Colonic mucosa (tissue), 4 donors: ENCODE data around the gene HEXIM1. TPM values are rescaled to one million over a fixed set of nuclear protein-coding genes. Genes with fewer than 3 reads are reported as not detected.

Experiments
- DNase-seq: peaks from one replicate; pipeline ENCODE4 v3.0.0-alpha.2; 2020
- H3K27ac ChIP-seq: fragments of 200-600 bp; one replicate; pipeline ENCODE4 v1.8.0; 2021
- H3K27me3 ChIP-seq: fragments of 200-600 bp; one replicate; pipeline ENCODE4 v1.8.0; 2021
- H3K36me3 ChIP-seq: fragments of 200-600 bp; one replicate; pipeline ENCODE4 v1.8.0; 2021
- H3K4me1 ChIP-seq: fragments of 200-600 bp; one replicate; pipeline ENCODE4 v1.8.0; 2021; ENCODE audit warnings: mild to moderate bottlenecking
- H3K4me3 ChIP-seq: fragments of 200-600 bp; one replicate; pipeline ENCODE4 v1.8.0; 2021
- H3K9ac ChIP-seq, 2 donors: one replicate each; pipeline ENCODE4 v1.7.0; 2013; ENCODE audit warnings: control low read depth in 2 of 2, low read depth in 2 of 2, low read length in 2 of 2
- H3K9me3 ChIP-seq: fragments of 200-600 bp; one replicate; pipeline ENCODE4 v1.8.0; 2021
- CTCF ChIP-seq: fragments of 200-600 bp; IDR thresholded peaks from one replicate; pipeline ENCODE4 v1.8.0; 2022; ENCODE audit warnings: antibody characterized with exemption, mild to moderate bottlenecking
- intact Hi-C: fragments of 100-400 bp; cut with DNase I; formaldehyde crosslinking; loops from one replicate; pipeline ENCODE4 v1.14.1; 2022
- total RNA-seq, 2 donors: library from RNA; stranded (reverse); fragmentation: NEBNext Ultra II Directional in 1 of 2; extraction: Animal tissue kit (Norgen Biotek cat#: 25700) in 1 of 2; gene quantifications; one replicate each; pipeline ENCODE4 v1.2.1, GENCODE V29; 2021
- donor health status: healthy.
- donor health status: DM: no; HTN: no; CAD: no.
- donor health status: DM: no; HTN: no; CAD: no.

HEXIM1 gene
- total RNA-seq, 2 donors from 2014 or later = 37.0 to 38.4 TPM

GRCh38 chr17:45170931-45171337, 22.7 kb downstream of the HEXIM1 start:
- H3K27ac ChIP-seq = peak overlapping the region; percentile 70
- peaks cover 13% of the 10 kb centered on the region for H3K4me1 ChIP-seq
- no peaks in the 10 kb centered on the region for H3K27me3 ChIP-seq
- H3K36me3 ChIP-seq = no peaks in the 10 kb centered on the region
- intact Hi-C loops = no loop called here
- peak overlapping the region; percentile 67 to 84 for H3K9ac ChIP-seq
- H3K9me3 ChIP-seq = no peaks in the 10 kb centered on the region
- peak; percentile 64 for DNase-seq
- H3K4me3 ChIP-seq = no peak overlapping the region
- TF ChIP-seq CTCF = no peak

GRCh38 chr17:45171338-45172231, 23.3 kb downstream of the HEXIM1 start:
- DNase-seq = peak; percentile 83
- H3K27ac ChIP-seq = peak overlapping the region; percentile 70
- intact Hi-C loops = no loop called here
- no peak overlapping the region for H3K4me3 ChIP-seq
- no peaks in the 10 kb centered on the region for H3K36me3 ChIP-seq
- H3K27me3 ChIP-seq = no peaks in the 10 kb centered on the region
- peaks cover 14% of the 10 kb centered on the region for H3K4me1 ChIP-seq
- no peak for TF ChIP-seq CTCF
- H3K9me3 ChIP-seq = no peaks in the 10 kb centered on the region
- peak overlapping the region; percentile 67 to 84 for H3K9ac ChIP-seq

DNA sequence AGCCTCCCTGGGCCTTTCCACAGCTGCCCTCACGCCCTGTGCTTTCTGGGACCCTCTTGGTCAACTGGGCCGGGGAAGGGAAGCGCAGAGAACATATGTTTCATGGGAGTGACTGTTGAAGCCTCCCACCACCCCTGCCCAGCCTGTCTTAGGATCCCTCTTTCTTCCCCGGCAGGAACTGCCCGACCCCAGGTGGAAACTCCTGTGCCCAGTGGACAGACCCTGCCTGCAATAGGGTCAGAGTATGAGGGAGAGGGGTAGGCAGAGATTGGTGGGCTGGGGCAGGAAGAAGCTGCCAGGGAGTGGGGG, 23.9 kb downstream of the HEXIM1 start:
- Histone ChIP-seq H3K4me3 (no peak overlapping the region), H3K9ac (peak overlapping the region; percentile 35 to 84), H3K9me3 (no peaks in the 10 kb centered on the region), H3K4me1 (peaks cover 14% of the 10 kb centered on the region), H3K36me3 (no peaks in the 10 kb centered on the region), H3K27ac (peak overlapping the region; percentile 70), H3K27me3 (no peaks in the 10 kb centered on the region)
- DNase-seq = no peak
- intact Hi-C loops = no loop called here
- no peak for TF ChIP-seq CTCF

DNA sequence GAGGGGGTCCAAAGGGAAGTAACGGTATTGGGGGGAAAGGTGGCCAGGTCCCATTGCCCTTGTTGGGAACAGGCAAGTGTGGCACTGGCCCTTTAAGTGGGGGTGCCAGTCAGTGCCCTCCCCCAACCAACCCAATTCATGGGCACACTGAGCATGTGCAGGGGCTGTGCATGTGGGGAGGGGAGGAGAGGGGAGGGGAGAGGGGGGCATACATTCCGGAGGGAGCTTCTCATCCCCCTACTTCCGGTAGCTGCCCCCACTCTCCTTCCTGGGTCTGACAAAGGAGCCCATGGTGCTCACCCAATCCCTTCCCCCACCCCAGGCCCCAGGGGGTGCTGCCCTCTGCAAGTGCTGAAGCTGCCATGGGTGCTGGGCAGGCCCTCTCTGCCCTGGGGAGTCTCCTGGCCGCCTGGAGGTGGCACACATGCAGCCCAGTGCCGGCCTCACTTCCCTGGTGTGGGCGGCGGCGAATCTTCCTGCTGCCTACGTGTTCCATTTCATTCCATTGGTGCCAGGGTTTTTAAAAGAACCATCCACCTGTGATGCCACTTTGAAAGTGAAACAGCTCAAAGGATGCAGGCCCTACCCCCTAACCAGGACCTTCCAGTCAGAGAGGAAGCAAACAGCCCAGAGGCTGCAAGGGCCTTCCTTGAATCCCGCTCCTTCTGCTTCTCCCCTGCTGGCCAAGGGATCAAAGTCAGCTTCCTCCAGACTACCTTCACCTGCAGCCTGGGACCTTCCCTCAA, 24.4 kb downstream of the HEXIM1 start:
- peaks cover 14% of the 10 kb centered on the region for H3K4me1 ChIP-seq
- H3K9ac ChIP-seq = peak overlapping the region; percentile 63 to 84
- no peaks in the 10 kb centered on the region for H3K27me3 ChIP-seq
- H3K27ac ChIP-seq = peak overlapping the region; percentile 70
- H3K9me3 ChIP-seq = no peaks in the 10 kb centered on the region
- no peaks in the 10 kb centered on the region for H3K36me3 ChIP-seq
- no peak for TF ChIP-seq CTCF
- DNase-seq = peak; percentile 80
- intact Hi-C loops = no loop called here
- no peak overlapping the region for H3K4me3 ChIP-seq

DNA sequence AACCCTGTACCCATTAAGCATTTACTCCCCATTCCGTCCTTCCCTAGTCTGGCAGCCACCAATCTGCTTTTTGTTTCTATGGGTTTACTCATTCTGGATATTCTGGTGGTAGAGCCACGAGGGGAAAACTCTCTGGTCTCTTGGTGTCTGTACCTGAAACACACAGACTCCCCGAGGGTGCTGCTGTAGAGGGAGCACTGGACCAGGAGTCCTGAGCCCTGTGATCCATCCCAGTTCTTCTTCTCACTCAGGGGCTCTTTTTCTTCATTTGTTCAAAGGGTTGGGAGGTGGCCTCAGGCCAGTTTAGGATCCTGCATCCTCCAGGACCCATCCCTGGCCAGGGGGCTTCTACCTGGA, 27.5 kb downstream of the HEXIM1 start:
- H3K9me3 ChIP-seq = no peaks in the 10 kb centered on the region
- no peak for DNase-seq
- H3K9ac ChIP-seq = peak overlapping the region in 1 of 2 donors; percentile 7
- no peaks in the 10 kb centered on the region for H3K27me3 ChIP-seq
- intact Hi-C loops = no loop called here
- no peak for TF ChIP-seq CTCF
- no peaks in the 10 kb centered on the region for H3K36me3 ChIP-seq
- no peak overlapping the region for H3K4me3 ChIP-seq
- H3K27ac ChIP-seq = no peak overlapping the region
- H3K4me1 ChIP-seq = peaks cover 14% of the 10 kb centered on the region
